ENCODE results near the gene RASA3. TPM values are rescaled to one million over a fixed set of nuclear protein-coding genes. Genes with fewer than 3 reads are reported as not detected.
"Not testable (repeated sequence)": the region's sequence is repeated elsewhere in the genome, so short reads cannot be mapped to it uniquely, and the experiment has no call there.

Gene RASA3
- total RNA-seq, 3 donors from 2014 or later (not counting 1 experiment from before 2014, with no cell fraction given), result 252 to 277 (median 274) TPM

DNA sequence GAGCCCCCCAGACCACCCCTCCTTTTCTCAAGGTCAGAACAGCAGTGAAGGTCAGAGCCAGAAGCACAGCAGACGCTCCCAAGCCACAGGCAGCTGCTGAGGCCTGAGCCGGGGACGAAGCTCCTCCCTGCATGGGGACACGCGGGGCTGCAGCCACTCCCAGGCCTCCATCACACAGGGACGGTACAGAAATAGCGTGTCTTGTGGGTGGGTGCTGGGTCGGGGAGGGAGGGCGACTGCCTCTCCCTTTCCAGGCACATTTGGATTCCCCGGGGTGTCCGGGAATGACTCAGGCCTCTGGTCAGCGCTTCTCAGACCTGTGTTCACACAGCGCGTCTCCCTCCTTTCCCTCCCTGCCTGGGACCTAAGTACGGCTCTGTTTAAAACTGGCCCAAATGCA, 33.2 kb downstream of the RASA3 start:
- H3K36me3 ChIP-seq (ENCODE audit: control insufficient read depth, insufficient read depth, low read length), result peaks cover 15% of the 10 kb centered on the region
- H3K9me3 ChIP-seq (ENCODE audit: control insufficient read depth, insufficient read depth, low read length), result no peaks in the 10 kb centered on the region
- Mint-ChIP-seq H3K27ac (peak overlapping the region; percentile 16 to 81), H3K36me3 (no peaks in the 10 kb centered on the region), H3K4me1 (peaks cover 71 to 83% of the 10 kb centered on the region in 2 donors), H3K27me3 (ENCODE audit: low read depth in 2 of 2) (no peaks in the 10 kb centered on the region), H3K4me3 (no peak overlapping the region), H3K9me3 (no peaks in the 10 kb centered on the region)
- DNase-seq (no peak), ATAC-seq (peak in 2 of 3 donors; percentile 24 to 49)
- TF ChIP-seq, protein P1, sequence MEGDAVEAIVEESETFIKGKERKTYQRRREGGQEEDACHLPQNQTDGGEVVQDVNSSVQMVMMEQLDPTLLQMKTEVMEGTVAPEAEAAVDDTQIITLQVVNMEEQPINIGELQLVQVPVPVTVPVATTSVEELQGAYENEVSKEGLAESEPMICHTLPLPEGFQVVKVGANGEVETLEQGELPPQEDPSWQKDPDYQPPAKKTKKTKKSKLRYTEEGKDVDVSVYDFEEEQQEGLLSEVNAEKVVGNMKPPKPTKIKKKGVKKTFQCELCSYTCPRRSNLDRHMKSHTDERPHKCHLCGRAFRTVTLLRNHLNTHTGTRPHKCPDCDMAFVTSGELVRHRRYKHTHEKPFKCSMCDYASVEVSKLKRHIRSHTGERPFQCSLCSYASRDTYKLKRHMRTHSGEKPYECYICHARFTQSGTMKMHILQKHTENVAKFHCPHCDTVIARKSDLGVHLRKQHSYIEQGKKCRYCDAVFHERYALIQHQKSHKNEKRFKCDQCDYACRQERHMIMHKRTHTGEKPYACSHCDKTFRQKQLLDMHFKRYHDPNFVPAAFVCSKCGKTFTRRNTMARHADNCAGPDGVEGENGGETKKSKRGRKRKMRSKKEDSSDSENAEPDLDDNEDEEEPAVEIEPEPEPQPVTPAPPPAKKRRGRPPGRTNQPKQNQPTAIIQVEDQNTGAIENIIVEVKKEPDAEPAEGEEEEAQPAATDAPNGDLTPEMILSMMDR (IDR thresholded peaks at IDR 0.05), result no peak
- H3K4me1 ChIP-seq (ENCODE audit: control insufficient read depth, insufficient read depth, low read length), result peaks cover 83% of the 10 kb centered on the region
- H3K4me3 ChIP-seq (ENCODE audit: low read length), result no peak overlapping the region
- 71% methylated on average over 14 of the region's 15 CpGs for WGBS (ENCODE audit: insufficient coverage)
- no peaks in the 10 kb centered on the region for H3K27me3 ChIP-seq (ENCODE audit: control insufficient read depth, insufficient read depth, low read length)
- no peak overlapping the region for H3K27ac ChIP-seq (ENCODE audit: low read length)
- intact Hi-C loops (cut with micrococcal nuclease), result no loop called here

DNA sequence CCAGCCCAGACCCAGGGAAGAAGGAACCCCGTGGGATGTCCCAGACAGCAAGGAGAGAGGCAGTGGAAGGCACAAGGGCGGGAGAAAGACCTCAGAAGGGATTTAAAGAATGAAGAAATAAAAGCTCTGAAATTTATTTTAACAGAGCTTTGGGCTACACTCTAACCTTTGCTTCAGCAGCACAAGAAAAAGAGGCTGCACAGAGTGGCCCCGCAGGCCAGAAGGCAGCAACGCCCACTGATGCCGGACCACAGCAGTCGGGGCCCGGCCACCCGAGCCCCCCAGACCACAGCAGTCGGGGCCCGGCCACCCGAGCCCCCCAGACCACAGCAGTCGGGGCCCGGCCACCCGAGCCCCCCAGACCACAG, 33.8 kb downstream of the RASA3 start:
- H3K36me3 ChIP-seq (ENCODE audit: control insufficient read depth, insufficient read depth, low read length), result peaks cover 15% of the 10 kb centered on the region
- H3K4me3 Mint-ChIP-seq, result peak overlapping the region; percentile 75
- H3K4me1 Mint-ChIP-seq, result peaks cover 74 to 86% of the 10 kb centered on the region in 2 donors
- H3K27me3 Mint-ChIP-seq (ENCODE audit: low read depth in 2 of 2); H3K36me3 Mint-ChIP-seq; H3K27ac ChIP-seq (ENCODE audit: low read length); DNase-seq; H3K27me3 ChIP-seq (ENCODE audit: control insufficient read depth, insufficient read depth, low read length); intact Hi-C loops (cut with micrococcal nuclease); H3K4me3 ChIP-seq (ENCODE audit: low read length); ATAC-seq; H3K9me3 Mint-ChIP-seq; H3K9me3 ChIP-seq (ENCODE audit: control insufficient read depth, insufficient read depth, low read length): not testable (repeated sequence)
- H3K27ac Mint-ChIP-seq, result peak overlapping the region; percentile 81 to 87
- H3K4me1 ChIP-seq (ENCODE audit: control insufficient read depth, insufficient read depth, low read length), result peaks cover 80% of the 10 kb centered on the region
- 76% methylated on average over 4 of the region's 14 CpGs for WGBS (ENCODE audit: insufficient coverage)

DNA sequence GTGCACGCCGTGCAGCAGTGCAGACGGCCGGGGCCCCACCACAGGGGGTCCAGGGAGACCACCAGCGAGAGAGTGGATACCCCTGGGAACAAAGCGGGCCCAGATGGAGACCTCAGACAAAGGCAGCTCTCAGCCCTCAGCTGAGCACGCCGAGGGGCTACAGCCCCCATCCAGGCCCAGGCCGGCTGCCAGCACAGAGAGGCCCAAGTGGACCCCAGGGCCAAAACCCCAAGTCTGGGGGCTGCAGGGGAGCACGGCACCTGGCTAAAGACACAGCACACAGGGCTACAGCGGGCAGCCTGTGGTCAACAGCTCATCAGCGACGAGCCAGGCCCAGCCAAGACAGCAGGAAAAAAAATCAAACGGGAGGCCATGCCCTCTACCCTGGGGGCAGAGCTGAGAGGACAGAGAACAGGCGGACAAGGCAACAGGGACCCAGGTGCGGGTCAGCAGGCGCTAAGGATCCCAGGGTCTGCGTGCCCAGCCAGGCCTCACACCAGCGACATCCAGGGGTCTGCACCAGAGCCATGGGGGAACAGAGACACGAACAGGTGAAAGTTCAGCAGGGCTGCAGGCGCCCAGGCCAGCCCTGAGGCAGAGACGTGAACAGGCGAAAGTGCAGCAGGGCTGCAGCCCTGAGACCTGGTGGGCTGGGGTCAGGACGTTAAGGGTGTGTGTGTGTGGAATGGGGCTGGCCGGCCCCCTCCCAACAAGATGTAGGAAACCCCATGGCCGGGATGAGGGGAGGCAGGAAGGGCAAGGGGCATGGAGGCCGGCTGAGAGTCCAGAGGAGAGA, 34.3 kb downstream of the RASA3 start:
- Histone ChIP-seq H3K4me1 (ENCODE audit: control insufficient read depth, insufficient read depth, low read length) (peaks cover 77% of the 10 kb centered on the region), H3K9me3 (ENCODE audit: control insufficient read depth, insufficient read depth, low read length) (no peaks in the 10 kb centered on the region), H3K36me3 (ENCODE audit: control insufficient read depth, insufficient read depth, low read length) (peaks cover 15% of the 10 kb centered on the region), H3K27ac (ENCODE audit: low read length) (no peak overlapping the region), H3K4me3 (ENCODE audit: low read length) (no peak overlapping the region), H3K27me3 (ENCODE audit: control insufficient read depth, insufficient read depth, low read length) (no peaks in the 10 kb centered on the region)
- DNase-seq (no peak), ATAC-seq (no peak)
- TF ChIP-seq, protein P1 (IDR thresholded peaks at IDR 0.05), result no peak
- WGBS (ENCODE audit: insufficient coverage), result 89% methylated on average over 27 of the region's 27 CpGs
- peak overlapping the region; percentile 81 to 87 for H3K27ac Mint-ChIP-seq
- H3K4me1 Mint-ChIP-seq, result peaks cover 80 to 90% of the 10 kb centered on the region in 2 donors
- peak overlapping the region; percentile 75 for H3K4me3 Mint-ChIP-seq
- peaks cover 5 to 6% of the 10 kb centered on the region in 2 donors for H3K9me3 Mint-ChIP-seq
- H3K36me3 Mint-ChIP-seq, result peaks cover 10% of the 10 kb centered on the region
- no peaks in the 10 kb centered on the region for H3K27me3 Mint-ChIP-seq (ENCODE audit: low read depth in 2 of 2)
- intact Hi-C loops (cut with micrococcal nuclease), result no loop called here

DNA sequence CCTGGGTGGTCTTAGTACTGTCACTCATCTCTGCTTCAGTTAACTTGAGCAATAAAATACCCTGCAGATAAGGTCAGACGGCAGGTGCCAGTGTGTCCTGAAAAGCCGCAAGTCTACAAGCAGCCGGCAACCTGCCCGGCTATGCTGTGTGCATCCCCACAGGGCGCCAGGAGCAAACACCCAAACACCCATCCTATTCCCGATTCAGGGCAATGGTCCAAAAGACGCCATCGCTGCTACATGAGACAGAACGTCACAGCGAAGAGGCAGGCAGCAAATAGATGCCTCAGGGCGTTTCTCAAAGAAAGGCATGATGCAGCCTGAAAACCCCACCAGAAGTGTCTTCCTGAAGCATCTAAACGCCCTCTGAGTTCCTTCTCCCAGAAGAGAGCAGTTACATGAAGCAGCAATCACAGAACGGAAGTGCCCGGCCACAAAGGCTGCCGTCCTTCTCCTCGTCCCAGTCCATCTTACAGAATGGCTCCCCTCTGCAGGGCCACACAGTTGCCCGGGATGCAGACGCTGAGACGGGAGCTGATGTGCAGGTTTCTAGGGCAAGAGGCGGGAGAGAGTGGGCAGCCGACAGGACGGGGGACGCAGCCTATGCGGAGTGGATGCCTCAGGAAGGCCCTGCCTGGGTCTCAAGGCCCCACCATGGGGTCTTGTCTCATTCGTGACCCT, 35.1 kb downstream of the RASA3 start:
- H3K4me1 Mint-ChIP-seq, result peaks cover 85 to 86% of the 10 kb centered on the region in 2 donors

More for the DNA sequence above, 35.1 kb downstream of the RASA3 start:
- Histone ChIP-seq H3K9me3 (ENCODE audit: control insufficient read depth, insufficient read depth, low read length) (no peaks in the 10 kb centered on the region), H3K4me1 (ENCODE audit: control insufficient read depth, insufficient read depth, low read length) (peaks cover 70% of the 10 kb centered on the region), H3K4me3 (ENCODE audit: low read length) (no peak overlapping the region), H3K27ac (ENCODE audit: low read length) (no peak overlapping the region), H3K36me3 (ENCODE audit: control insufficient read depth, insufficient read depth, low read length) (peaks cover 15% of the 10 kb centered on the region), H3K27me3 (ENCODE audit: control insufficient read depth, insufficient read depth, low read length) (no peaks in the 10 kb centered on the region)
- peaks cover 5 to 6% of the 10 kb centered on the region in 2 donors for H3K9me3 Mint-ChIP-seq
- H3K4me3 Mint-ChIP-seq, result peak overlapping the region; percentile 75
- DNase-seq (no peak), ATAC-seq (no peak)
- WGBS (ENCODE audit: insufficient coverage), result 85% methylated on average over 25 of the region's 25 CpGs
- no peaks in the 10 kb centered on the region for H3K27me3 Mint-ChIP-seq (ENCODE audit: low read depth in 2 of 2)
- peaks cover 16% of the 10 kb centered on the region for H3K36me3 Mint-ChIP-seq
- intact Hi-C loops (cut with micrococcal nuclease), result no loop called here
- H3K27ac Mint-ChIP-seq, result peak overlapping the region; percentile 81 to 87
- TF ChIP-seq, protein P1 (IDR thresholded peaks at IDR 0.05), result no peak

Measured in natural killer cell (primary cell).